Measurements from ENCODE around the gene SPAG8.

GRCh38 chr9:35828716-35829083 lies 16.6 kb upstream of the SPAG8 start, which contains the start of gene FAM221B:
- TF ChIP-seq CTCF (IDR thresholded peaks at IDR 0.05) (no peak), POLR2A (IDR thresholded peaks at IDR 0.05) (no peak)
